Upper lobe of right lung (tissue), 1 donor: ENCODE results near the gene MX2. TPM values are rescaled to one million over a fixed set of nuclear protein-coding genes. Genes with fewer than 3 reads are reported as not detected.

Source experiments
- ATAC-seq: fragments of 200-7000 bp; cut with Tn5 transposase; one replicate; pipeline ENCODE4 v1.9.1; 2020; ENCODE audit warnings: mild to moderate bottlenecking, moderate library complexity
- DNase-seq: peaks from one replicate; pipeline ENCODE4 v3.0.0-alpha.2; 2020
- H3K27ac ChIP-seq: fragments of 200-600 bp; one replicate; pipeline ENCODE4 v1.8.0; 2022
- H3K27me3 ChIP-seq: fragments of 200-600 bp; one replicate; pipeline ENCODE4 v1.8.0; 2022; ENCODE audit warnings: mild to moderate bottlenecking
- H3K36me3 ChIP-seq: fragments of 200-600 bp; one replicate; pipeline ENCODE4 v1.8.0; 2022
- H3K4me1 ChIP-seq: fragments of 200-600 bp; one replicate; pipeline ENCODE4 v1.8.0; 2022
- H3K4me3 ChIP-seq: fragments of 200-600 bp; one replicate; pipeline ENCODE4 v1.8.0; 2022; ENCODE audit warnings: mild to moderate bottlenecking
- H3K9me3 ChIP-seq: fragments of 200-600 bp; one replicate; pipeline ENCODE4 v1.8.0; 2022
- intact Hi-C: fragments of 100-400 bp; cut with DNase I; formaldehyde crosslinking; loops from one replicate; pipeline ENCODE4 v1.11.0; 2022
- total RNA-seq: library from RNA; stranded (reverse); fragmentation: NEBNext Ultra II Directional; extraction: Animal tissue kit (Norgen Biotek cat#: 25700); gene quantifications from one replicate; pipeline ENCODE4 v1.2.1, GENCODE V29; 2021
- TF ChIP-seq, protein P1 (sequence below): fragments of 200-600 bp; IDR thresholded peaks from one replicate; pipeline ENCODE4 v1.8.0; 2022; ENCODE audit warnings: antibody characterized with exemption
- donor health status: DM: no; HTN: yes; CAD: no; lungs with severe emphysema.

Gene MX2
- total RNA-seq, 1 donor from 2014 or later, result 23.0 TPM

DNA sequence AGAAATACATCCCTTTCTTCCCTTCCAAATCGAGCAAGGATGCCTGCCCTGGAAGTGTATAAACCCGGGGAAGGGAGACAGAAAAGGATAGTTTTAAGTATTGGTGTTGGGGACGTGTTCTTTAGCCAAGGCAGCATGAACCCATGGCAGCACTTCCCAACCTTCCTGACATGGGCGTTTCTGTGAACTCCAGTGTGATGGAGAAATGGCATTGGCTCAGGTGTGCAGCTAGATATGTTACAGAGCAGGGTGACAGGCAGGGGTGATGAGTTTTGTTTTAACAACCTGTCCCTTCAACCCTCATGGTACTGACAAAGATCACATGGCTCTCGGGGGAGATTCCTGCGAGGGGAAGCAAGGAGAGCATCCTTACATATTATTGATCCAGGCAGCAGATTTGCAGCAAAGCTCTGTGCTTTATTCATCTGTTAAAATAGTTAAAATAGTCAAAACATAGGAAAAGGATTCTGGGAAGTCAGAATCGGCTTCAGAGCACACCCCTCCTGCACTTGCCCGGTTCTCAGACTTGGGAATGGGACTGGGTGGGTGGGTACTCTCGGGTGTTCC lies 68.2 kb downstream of the MX2 start:
- TF ChIP-seq, protein P1, sequence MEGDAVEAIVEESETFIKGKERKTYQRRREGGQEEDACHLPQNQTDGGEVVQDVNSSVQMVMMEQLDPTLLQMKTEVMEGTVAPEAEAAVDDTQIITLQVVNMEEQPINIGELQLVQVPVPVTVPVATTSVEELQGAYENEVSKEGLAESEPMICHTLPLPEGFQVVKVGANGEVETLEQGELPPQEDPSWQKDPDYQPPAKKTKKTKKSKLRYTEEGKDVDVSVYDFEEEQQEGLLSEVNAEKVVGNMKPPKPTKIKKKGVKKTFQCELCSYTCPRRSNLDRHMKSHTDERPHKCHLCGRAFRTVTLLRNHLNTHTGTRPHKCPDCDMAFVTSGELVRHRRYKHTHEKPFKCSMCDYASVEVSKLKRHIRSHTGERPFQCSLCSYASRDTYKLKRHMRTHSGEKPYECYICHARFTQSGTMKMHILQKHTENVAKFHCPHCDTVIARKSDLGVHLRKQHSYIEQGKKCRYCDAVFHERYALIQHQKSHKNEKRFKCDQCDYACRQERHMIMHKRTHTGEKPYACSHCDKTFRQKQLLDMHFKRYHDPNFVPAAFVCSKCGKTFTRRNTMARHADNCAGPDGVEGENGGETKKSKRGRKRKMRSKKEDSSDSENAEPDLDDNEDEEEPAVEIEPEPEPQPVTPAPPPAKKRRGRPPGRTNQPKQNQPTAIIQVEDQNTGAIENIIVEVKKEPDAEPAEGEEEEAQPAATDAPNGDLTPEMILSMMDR, result no peak
- ATAC-seq (no peak), DNase-seq (no peak)
- no peaks in the 10 kb centered on the region for H3K27me3 ChIP-seq
- intact Hi-C loops, result no loop called here
- H3K36me3 ChIP-seq, result peaks cover 51% of the 10 kb centered on the region
- peaks cover 4% of the 10 kb centered on the region for H3K4me1 ChIP-seq
- H3K4me3 ChIP-seq, result no peak overlapping the region
- no peak overlapping the region for H3K27ac ChIP-seq
- no peaks in the 10 kb centered on the region for H3K9me3 ChIP-seq

DNA sequence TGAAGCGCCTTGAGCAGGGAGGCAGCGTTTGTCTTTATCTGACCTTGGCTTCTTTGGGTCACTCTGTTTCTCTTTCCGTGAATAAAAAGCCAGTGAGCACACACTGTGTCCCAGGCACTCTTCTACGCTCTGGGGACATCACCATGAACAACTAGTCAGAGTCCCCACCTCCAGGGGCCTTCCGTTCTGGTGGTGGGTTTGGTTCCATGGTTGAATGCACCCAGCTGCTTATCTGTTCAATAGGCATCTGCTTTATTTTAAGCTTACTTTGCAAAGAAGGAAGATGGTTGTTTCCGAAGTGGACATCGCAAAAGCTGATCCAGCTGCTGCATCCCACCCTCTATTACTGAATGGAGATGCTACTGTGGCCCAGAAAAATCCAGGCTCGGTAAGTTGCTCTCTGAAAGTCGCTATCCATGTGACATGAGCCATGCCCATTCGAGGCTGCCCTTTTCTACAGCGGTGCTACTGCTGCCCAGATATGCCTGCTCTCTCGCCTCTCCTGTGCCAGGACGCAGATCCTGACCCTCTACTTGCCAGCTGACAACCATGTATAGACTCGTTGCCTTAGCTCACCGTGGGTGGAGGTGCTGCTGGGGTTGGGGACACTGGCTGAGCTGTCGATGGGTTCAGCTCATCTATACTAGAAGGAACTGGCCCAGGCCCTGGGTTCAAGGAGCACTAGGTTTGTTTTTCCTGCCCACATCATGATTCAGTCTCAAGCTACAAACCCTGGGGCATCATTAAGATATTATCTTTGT lies 70.1 kb downstream of the MX2 start:
- peaks cover 70% of the 10 kb centered on the region for H3K36me3 ChIP-seq

DNA sequence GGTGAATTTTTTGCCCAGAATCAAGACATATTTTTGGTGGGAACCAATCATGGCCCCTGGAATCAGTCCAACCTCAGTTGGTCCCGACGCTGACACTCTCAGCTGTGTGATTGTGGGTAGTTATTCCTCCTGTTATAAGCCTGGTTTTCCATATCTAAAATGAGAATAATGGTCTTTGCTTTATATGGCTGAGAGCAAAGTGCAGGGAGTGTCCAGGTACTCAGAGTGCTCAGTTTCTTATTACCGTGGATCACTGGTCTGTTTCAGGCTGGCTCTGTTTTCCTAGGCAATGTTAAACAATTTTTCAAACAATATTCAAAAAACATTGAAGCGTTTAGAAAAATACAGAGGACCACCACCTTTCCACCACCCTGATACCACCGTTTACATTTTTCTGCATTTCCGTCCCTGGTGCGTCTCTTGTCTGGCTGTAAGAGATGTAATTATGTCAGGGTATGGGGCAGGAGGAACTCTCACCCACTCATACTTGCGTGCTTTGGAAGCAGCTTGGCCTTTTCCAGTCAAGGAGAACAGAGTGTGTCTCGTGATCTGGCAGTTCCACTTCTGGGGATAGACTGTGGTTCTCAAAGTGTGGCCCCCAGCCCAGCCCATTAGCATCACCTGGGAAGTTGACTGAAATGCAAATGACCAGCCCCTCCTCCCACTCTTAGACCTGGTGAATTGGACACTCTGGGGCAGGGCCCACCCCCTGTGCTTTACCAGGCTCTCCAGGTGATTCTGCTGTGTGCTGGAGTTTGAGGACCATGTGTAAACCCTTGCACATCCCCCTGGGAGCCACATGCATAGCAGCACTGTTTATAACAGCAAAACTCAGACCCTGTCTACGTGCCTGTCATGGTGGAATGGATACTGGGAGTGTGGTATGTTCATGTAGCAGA lies 71.0 kb downstream of the MX2 start:
- Histone ChIP-seq H3K4me1 (no peaks in the 10 kb centered on the region), H3K27me3 (no peaks in the 10 kb centered on the region), H3K27ac (no peak overlapping the region), H3K4me3 (no peak overlapping the region), H3K36me3 (peaks cover 79% of the 10 kb centered on the region), H3K9me3 (no peaks in the 10 kb centered on the region)
- DNase-seq, result no peak
- TF ChIP-seq, protein P1, result no peak
- ATAC-seq, result no peak
- intact Hi-C loops, result no loop called here

More for the DNA sequence above, 70.1 kb downstream of the MX2 start:
- no peak overlapping the region for H3K4me3 ChIP-seq
- TF ChIP-seq, protein P1, result no peak
- no peak for ATAC-seq
- no peak overlapping the region for H3K27ac ChIP-seq
- no peaks in the 10 kb centered on the region for H3K27me3 ChIP-seq
- intact Hi-C loops, result no loop called here
- H3K9me3 ChIP-seq, result no peaks in the 10 kb centered on the region
- no peak for DNase-seq
- H3K4me1 ChIP-seq, result no peaks in the 10 kb centered on the region

DNA sequence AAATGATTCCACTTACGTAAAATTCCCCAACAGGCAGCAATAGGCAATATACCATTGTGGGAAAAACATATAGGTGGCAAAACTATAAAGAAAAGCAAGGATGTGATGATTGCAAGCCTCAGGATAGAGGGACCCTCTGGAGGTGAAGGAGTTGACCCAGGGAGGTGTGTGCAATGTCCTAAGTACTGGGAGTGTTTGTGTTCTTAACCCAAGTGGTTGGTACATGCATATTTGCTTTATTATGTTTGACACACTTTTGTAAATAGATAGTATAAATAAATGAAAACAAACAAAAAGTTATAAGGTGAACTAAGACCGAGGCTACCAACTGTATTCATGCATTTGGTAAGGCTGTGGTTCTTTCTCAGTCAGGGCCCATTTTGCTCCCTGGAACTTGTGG lies 71.7 kb downstream of the MX2 start:
- TF ChIP-seq, protein P1, result no peak
- no peaks in the 10 kb centered on the region for H3K4me1 ChIP-seq
- H3K4me3 ChIP-seq, result no peak overlapping the region
- no peaks in the 10 kb centered on the region for H3K9me3 ChIP-seq
- intact Hi-C loops, result no loop called here
- no peak for DNase-seq
- no peaks in the 10 kb centered on the region for H3K27me3 ChIP-seq
- no peak overlapping the region for H3K27ac ChIP-seq
- peaks cover 86% of the 10 kb centered on the region for H3K36me3 ChIP-seq
- ATAC-seq, result no peak

DNA sequence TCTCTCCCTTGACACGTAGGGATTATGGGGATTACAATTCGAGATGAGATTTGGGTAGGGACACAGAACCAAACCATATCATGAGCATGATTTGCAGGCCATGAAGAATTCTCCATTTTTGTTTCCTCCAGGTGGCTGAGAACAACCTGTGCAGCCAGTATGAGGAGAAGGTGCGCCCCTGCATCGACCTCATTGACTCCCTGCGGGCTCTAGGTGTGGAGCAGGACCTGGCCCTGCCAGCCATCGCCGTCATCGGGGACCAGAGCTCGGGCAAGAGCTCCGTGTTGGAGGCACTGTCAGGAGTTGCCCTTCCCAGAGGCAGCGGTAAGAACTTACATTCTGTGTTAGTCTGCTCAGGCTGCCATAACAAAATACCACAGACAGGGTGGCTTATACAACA lies 73.9 kb downstream of the MX2 start:
- Histone ChIP-seq H3K4me3 (no peak overlapping the region), H3K4me1 (no peaks in the 10 kb centered on the region), H3K36me3 (peaks cover 98% of the 10 kb centered on the region), H3K27me3 (no peaks in the 10 kb centered on the region), H3K27ac (no peak overlapping the region), H3K9me3 (no peaks in the 10 kb centered on the region)
- DNase-seq (no peak), ATAC-seq (no peak)
- TF ChIP-seq, protein P1, result no peak
- intact Hi-C loops, result no loop called here
